ENCODE results near the gene CDC45.

CDC45 gene

DNA sequence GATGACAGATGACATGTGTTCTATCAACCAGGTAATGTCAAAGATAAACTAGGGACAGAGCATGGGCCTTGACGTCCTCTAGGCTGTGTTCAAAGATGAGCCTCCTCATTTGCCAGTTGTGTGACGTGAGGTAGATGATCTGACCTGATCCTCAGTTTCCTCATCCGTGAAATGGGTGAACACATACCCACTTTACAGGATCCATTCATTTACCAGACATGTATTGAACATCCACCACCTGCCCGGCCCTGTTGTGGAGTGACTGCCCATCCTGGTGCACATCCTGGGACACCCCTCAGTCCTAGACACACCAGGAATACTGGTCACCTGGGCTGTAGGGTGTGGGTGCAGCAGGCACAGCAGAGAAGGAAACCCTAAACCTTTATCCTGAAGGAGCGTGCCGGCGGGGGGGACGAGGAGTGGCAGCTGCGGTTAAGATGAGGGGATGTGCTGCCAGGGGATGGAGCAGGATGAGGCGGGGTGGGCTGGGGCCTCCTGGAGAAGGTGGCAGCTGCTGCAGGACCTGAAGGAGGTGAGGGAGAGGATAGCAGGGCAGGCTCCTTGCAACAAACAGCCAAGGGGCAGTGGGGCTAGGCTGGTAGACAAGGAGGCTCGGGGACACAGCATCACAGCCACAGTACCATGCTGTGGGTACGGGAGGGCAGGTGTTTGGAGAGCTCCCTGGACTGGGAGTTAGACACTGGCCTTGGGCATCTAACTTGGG is 36.1 kb downstream of the CDC45 start:
- no peak for DNase-seq (ENCODE audit: low read depth)

GRCh38 chr22:19516378-19517170 is 36.9 kb downstream of the CDC45 start:
- DNase-seq (ENCODE audit: low read depth) = no peak

DNA sequence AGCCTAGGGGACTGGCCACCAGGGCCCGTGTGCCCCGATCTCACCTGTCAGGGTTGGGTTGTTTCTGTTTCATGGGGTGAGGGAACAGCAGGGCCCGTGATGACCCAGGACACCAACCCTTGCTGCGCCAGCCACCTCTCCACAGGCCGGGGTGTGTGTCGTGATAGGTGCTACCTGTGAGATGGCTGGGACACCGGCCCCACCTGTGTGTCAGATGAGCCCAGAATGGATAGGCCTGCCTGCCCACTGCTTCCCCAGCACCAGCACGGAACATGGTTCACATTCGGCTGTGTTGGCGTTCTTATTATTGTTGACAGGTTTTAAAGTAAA is 37.4 kb downstream of the CDC45 start:
- no peak for DNase-seq (ENCODE audit: low read depth)

- no peak for DNase-seq (ENCODE audit: low read depth)
Observed at GRCh38 chr22:19517919-19518611, 38.3 kb downstream of the CDC45 start.

GRCh38 chr22:19518635-19519034 is 38.9 kb downstream of the CDC45 start:
- no peak for DNase-seq (ENCODE audit: low read depth)

- DNase-seq (ENCODE audit: low read depth) = no peak
Observed at GRCh38 chr22:19519041-19519926, 39.6 kb downstream of the CDC45 start.

DNA sequence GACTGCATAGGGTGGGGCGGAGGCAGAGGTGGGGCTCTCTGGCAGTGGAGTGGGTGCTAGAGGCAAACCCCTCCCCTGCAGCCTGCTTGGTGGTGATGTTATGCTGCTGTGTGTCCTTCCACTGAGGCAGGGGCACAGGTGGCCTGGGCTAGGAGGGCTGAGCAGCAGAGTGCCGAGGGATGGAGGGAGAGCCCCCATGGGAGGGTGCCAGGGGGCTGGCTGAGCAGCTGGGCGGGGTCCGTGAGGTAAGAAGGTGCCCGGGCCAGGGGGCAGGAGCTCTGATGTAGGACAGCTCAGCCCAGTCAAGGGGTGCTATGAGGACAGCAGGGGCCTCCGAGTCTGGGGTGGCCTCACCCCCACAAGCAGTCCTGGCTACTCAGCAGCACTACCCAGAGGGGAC is 40.3 kb downstream of the CDC45 start:
- no peak for DNase-seq (ENCODE audit: low read depth)

DNA sequence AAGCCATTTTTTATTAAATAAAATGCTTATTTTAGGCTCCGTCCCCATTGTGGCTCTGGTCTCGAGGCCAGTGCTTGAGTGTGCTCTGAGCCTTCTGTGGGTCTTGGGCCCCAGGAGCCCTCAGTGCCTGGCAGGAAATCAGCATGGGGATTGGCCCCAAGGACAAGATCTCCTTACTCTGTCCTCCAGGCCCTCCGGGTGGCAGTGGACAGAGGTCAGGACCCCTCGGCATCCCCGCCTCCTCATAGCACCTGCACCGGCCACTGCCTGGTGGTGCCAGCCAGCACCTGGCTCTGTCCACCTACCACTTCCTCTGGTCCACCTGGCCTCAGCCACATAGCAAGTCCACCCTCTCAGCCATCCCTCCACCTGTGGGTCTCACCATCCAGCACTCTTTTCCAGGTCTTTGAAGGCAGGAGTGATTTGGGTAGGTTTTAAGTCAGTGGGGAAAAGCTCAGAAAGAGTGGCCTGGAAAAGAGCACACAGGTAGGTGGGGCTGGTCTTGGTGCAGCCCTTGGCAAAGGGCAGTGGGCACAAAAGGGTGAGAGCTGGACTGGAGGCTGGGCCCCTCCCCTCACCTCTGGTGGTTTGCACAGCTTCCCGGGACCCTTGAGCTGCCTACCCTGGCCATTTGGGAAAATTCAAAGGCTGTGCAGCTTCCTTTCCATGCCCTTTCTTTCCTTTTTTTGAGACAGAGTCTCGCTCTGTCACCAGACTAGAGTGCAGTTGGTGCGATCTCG is 41.0 kb downstream of the CDC45 start:
- DNase-seq (ENCODE audit: low read depth) = no peak

- DNase-seq (ENCODE audit: low read depth) = no peak
Observed at GRCh38 chr22:19522190-19522880, 42.6 kb downstream of the CDC45 start.

DNA sequence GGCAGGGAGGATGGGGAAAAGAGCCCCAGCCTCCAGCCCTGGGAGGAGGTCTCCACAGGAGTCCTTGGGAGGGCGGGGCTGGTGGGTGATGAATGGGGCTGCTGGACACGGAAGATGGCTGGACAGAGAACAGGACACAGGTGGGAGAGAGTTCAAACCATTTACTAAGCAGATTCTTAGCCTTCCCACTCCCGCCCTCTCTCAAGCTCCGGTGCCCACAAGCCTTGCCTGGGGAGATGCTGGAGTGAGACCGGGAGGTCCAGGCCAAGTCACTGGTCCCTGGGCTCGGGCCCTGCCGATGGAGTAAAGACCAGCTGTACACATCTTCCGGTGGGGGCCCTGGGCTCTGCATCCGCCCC is 43.1 kb downstream of the CDC45 start:
- DNase-seq (ENCODE audit: low read depth) = no peak

DNA sequence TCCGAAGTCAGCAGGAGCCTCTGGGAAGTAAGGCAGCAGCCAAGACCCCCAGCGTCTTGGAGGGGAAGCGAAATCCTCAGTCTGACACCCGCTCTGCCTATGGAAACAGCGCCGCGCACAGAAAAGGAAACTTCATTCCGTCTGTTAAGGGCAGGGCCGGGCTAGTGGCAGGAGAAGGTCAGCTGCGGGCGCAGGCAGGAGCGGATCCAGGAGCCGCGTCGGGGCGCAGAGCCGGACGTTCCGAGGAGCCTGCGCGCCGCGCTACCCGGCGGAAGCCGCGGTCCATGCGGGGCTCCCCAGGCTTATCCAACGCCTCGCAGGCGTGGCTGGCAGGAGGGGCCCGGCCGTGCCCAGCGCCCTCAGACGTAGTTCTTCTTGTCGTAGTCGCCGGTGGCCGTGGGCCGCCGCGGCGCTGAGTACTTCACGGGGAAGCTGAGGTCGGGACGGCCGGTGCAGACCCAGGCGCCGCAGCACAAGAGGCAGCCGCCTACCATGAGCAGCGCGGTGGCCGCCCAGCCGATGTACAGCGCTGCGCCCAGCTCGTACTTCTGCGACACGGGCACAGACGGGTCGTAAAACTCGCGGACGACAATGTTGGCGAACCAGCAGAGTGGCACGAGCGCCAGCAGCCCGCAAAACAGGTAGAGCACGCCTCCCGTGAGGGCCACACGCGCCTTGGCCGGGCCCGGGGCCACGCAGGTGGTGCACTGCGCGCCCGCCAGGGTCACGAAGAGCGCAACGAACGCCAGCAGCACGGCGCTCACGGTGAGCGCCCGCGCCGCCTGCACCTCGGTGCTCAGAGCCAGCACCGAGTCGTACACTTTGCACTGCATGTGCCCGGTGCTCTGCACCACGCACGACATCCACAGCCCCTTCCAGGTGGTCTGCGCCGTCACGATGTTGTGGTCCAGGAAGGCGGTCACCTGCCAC is 43.8 kb downstream of the CDC45 start:
- DNase-seq (ENCODE audit: low read depth) = no peak

GRCh38 chr22:19524170-19525115 is 44.7 kb downstream of the CDC45 start, which contains the start of gene CLDN5:
Gene CLDN5, minus strand, starts transcription at chr22:19524410. Its CDS starts 155 bp downstream, at chr22:19524255.
- no peak for DNase-seq (ENCODE audit: low read depth)

GRCh38 chr22:19525116-19525660 is 45.5 kb downstream of the CDC45 start:
- DNase-seq (ENCODE audit: low read depth) = no peak

- DNase-seq (ENCODE audit: low read depth) = no peak
Observed at GRCh38 chr22:19525666-19526065, 45.9 kb downstream of the CDC45 start.

DNA sequence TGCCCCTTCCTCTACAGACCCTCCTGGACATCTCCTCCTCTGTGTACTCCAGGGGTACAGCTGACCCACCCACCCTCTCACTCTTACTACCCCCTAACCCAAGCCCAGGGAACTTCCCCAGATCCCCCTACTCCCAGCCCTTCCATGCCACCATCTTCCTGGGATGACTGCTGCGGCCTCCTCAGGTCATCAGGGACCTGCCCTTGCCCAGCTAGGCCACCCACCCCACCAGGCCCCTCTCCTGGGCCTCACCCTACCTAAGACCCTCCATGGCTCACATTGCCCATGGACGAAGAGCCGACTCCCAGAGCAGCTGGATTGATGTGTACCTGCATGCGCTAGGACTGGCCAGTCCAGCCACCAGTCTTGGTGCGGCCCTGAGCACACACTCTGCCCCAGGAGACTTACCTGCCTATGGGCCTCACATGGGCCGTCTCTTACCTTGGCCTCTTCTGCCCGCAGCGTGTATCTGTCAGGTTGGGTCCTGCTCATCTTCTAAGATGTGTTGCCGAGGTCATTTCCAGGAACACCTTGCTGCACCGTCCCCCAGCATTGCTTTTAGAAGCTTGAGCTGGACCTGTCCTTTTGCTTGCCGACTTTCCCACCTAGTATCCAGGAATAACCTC is 46.5 kb downstream of the CDC45 start:
- DNase-seq (ENCODE audit: low read depth) = no peak

GRCh38 chr22:19526702-19527111 is 47.0 kb downstream of the CDC45 start:
- no peak for DNase-seq (ENCODE audit: low read depth)

GRCh38 chr22:19527321-19527721 is 47.6 kb downstream of the CDC45 start:
- no peak for DNase-seq (ENCODE audit: low read depth)
